Erythroblast (primary cell): ENCODE data around the gene DNAJC1.

ENCODE experiments used
- GATA1 ChIP-seq: IDR thresholded peaks from 2 replicates; pipeline ENCODE4 v1.6.1; 2011; ENCODE audit warnings: low read depth, mild to moderate bottlenecking, control low read depth, low read length, moderate library complexity
- POLR2A ChIP-seq: IDR thresholded peaks from 2 replicates; pipeline ENCODE4 v1.6.1; 2011; ENCODE audit warnings: mild to moderate bottlenecking, low read length

- TF ChIP-seq POLR2A (no peak), GATA1 (no peak)
Measured at GRCh38 chr10:21972584-21972983, 30.9 kb downstream of the DNAJC1 start.
